ENCODE results near the gene RETREG1. TPM values are rescaled to one million over a fixed set of nuclear protein-coding genes. Genes with fewer than 3 reads are reported as not detected.

RETREG1 gene
- total and polyA plus RNA-seq, 2 experiments from 2014 or later: 2.3 to 3.6 TPM

DNA sequence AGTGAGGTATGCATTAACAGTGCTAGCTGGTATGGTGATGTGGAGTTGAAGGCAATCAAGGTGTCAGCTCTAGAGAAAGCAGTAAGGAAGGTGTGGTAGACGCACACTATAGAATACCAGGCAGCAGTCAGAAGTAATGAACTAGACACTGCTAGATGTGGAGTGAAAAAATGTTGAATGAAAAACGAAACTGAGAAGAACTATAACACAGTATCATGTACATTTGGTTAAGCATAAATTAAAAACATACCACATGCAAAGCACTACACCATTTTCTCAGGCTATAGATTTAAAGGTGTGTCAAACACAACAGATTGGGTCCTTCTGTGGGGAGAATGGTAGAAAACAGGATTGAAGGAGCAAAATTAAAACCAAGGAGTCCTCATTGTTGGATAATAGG, 166.6 kb downstream of the RETREG1 start:
- H3K79me2 ChIP-seq (replicated peaks; ENCODE audit: insufficient read depth): peaks cover 19% of the 10 kb centered on the region
- no peaks in the 10 kb centered on the region for H3F3A ChIP-seq (replicated peaks; ENCODE audit: low read depth)
- H3K36me3 Mint-ChIP-seq (ENCODE audit: low read depth): peaks cover 69% of the 10 kb centered on the region
- no peak overlapping the region for H2AFZ ChIP-seq
- H3K4me1 Mint-ChIP-seq: peaks cover 3% of the 10 kb centered on the region; the same call in 1 of the 3 replicates
- H3K27ac Mint-ChIP-seq: no peak overlapping the region
- no peaks in the 10 kb centered on the region; the same call in 1 of the 2 replicates for H3K9me2 ChIP-seq (ENCODE audit: insufficient read depth)
- no peaks in the 10 kb centered on the region for H3K4me1 ChIP-seq (ENCODE audit: insufficient read depth)
- H3K4me3 Mint-ChIP-seq: no peak overlapping the region
- H3K4me2 ChIP-seq: no peak overlapping the region
- H3K9me3 Mint-ChIP-seq: no peaks in the 10 kb centered on the region
- H3K36me3 ChIP-seq (ENCODE audit: insufficient read depth): peaks cover 13% of the 10 kb centered on the region; the same call in 1 of the 2 replicates
- no peak for ATAC-seq
- no peak for TF ChIP-seq NANOG (IDR thresholded peaks at IDR 0.05; ENCODE audit: borderline replicate concordance)
- no peak for TF ChIP-seq STAT1 (IDR thresholded peaks at IDR 0.05; ENCODE audit: unreplicated experiment)
- no peak for TF ChIP-seq EZH2phosphoT487 (IDR thresholded peaks at IDR 0.05; ENCODE audit: unreplicated experiment)
- TF ChIP-seq, protein P1, sequence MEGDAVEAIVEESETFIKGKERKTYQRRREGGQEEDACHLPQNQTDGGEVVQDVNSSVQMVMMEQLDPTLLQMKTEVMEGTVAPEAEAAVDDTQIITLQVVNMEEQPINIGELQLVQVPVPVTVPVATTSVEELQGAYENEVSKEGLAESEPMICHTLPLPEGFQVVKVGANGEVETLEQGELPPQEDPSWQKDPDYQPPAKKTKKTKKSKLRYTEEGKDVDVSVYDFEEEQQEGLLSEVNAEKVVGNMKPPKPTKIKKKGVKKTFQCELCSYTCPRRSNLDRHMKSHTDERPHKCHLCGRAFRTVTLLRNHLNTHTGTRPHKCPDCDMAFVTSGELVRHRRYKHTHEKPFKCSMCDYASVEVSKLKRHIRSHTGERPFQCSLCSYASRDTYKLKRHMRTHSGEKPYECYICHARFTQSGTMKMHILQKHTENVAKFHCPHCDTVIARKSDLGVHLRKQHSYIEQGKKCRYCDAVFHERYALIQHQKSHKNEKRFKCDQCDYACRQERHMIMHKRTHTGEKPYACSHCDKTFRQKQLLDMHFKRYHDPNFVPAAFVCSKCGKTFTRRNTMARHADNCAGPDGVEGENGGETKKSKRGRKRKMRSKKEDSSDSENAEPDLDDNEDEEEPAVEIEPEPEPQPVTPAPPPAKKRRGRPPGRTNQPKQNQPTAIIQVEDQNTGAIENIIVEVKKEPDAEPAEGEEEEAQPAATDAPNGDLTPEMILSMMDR (conservative IDR thresholded peaks at IDR 0.05; ENCODE audit: low read depth in 2 of 2): no peak
- TF ChIP-seq EZH2 (IDR thresholded peaks at IDR 0.05; ENCODE audit: low read depth, unreplicated experiment): no peak
- TF ChIP-seq, protein P2, sequence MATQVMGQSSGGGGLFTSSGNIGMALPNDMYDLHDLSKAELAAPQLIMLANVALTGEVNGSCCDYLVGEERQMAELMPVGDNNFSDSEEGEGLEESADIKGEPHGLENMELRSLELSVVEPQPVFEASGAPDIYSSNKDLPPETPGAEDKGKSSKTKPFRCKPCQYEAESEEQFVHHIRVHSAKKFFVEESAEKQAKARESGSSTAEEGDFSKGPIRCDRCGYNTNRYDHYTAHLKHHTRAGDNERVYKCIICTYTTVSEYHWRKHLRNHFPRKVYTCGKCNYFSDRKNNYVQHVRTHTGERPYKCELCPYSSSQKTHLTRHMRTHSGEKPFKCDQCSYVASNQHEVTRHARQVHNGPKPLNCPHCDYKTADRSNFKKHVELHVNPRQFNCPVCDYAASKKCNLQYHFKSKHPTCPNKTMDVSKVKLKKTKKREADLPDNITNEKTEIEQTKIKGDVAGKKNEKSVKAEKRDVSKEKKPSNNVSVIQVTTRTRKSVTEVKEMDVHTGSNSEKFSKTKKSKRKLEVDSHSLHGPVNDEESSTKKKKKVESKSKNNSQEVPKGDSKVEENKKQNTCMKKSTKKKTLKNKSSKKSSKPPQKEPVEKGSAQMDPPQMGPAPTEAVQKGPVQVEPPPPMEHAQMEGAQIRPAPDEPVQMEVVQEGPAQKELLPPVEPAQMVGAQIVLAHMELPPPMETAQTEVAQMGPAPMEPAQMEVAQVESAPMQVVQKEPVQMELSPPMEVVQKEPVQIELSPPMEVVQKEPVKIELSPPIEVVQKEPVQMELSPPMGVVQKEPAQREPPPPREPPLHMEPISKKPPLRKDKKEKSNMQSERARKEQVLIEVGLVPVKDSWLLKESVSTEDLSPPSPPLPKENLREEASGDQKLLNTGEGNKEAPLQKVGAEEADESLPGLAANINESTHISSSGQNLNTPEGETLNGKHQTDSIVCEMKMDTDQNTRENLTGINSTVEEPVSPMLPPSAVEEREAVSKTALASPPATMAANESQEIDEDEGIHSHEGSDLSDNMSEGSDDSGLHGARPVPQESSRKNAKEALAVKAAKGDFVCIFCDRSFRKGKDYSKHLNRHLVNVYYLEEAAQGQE (IDR thresholded peaks at IDR 0.05; ENCODE audit: unreplicated experiment): no peak
- no peak for TF ChIP-seq CREB1 (CRISPR knock-in tag; IDR thresholded peaks at IDR 0.05; ENCODE audit: low read depth)
- no peak for TF ChIP-seq ZNF114 (CRISPR knock-in tag; IDR thresholded peaks at IDR 0.05)
- H3K4me3 ChIP-seq: no peak overlapping the region
- no peaks in the 10 kb centered on the region for H4K20me1 ChIP-seq (replicated peaks; ENCODE audit: insufficient read depth)
- H3K27me3 Mint-ChIP-seq (ENCODE audit: insufficient read depth, low read depth, poor library complexity): no peaks in the 10 kb centered on the region
- no peaks in the 10 kb centered on the region for H3K27me3 ChIP-seq (ENCODE audit: insufficient read depth)
- DNase-seq (ENCODE audit: low spot score): no peak
- H3K27ac ChIP-seq (ENCODE audit: low read depth): no peak overlapping the region

DNA sequence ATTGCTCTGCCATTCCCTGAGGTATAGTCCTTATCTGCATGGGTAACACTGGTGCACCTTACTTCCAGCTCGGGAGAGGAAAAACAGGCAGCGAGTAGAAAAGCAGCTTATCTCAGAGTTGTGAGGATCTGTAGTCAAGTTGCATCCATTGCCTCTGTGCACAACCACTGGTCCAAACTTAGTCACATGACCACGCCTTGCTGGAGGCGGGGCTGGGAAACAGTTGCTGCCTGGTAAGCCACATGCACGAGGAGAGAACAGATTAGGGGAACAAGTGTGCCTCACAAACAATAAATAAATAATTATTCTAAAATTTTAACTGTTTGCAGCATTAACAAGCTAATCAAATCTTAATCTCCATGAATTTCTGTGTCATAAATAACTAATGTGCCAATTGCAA, 169.8 kb downstream of the RETREG1 start:
- H3K4me3 ChIP-seq: no peak overlapping the region
- H3F3A ChIP-seq (replicated peaks; ENCODE audit: low read depth): no peaks in the 10 kb centered on the region
- H3K4me1 ChIP-seq (ENCODE audit: insufficient read depth): no peaks in the 10 kb centered on the region
- peak; percentile 27 for DNase-seq (ENCODE audit: low spot score)
- peaks cover 50% of the 10 kb centered on the region for H3K36me3 Mint-ChIP-seq (ENCODE audit: low read depth)
- no peaks in the 10 kb centered on the region for H3K27me3 Mint-ChIP-seq (ENCODE audit: insufficient read depth, low read depth, poor library complexity)
- no peaks in the 10 kb centered on the region for H3K27me3 ChIP-seq (ENCODE audit: insufficient read depth)
- H3K4me2 ChIP-seq: no peak overlapping the region
- H3K9me2 ChIP-seq (ENCODE audit: insufficient read depth): no peaks in the 10 kb centered on the region; the same call in 1 of the 2 replicates
- H3K27ac ChIP-seq (ENCODE audit: low read depth): no peak overlapping the region
- H3K4me3 Mint-ChIP-seq: no peak overlapping the region
- H3K36me3 ChIP-seq (ENCODE audit: insufficient read depth): 0 out of 2 replicates have a peak, but pooled peaks cover 13% of the 10 kb centered on the region
- H3K4me1 Mint-ChIP-seq: no peaks in the 10 kb centered on the region
- ATAC-seq: peak; percentile 39; the same call in 1 of the 3 replicates
- no peaks in the 10 kb centered on the region for H3K9me3 Mint-ChIP-seq
- H3K27ac Mint-ChIP-seq: no peak overlapping the region
- no peaks in the 10 kb centered on the region for H3K79me2 ChIP-seq (replicated peaks; ENCODE audit: insufficient read depth)
- no peak overlapping the region for H2AFZ ChIP-seq
- no peaks in the 10 kb centered on the region for H4K20me1 ChIP-seq (replicated peaks; ENCODE audit: insufficient read depth)
- no peak for TF ChIP-seq ZNF114 (CRISPR knock-in tag; IDR thresholded peaks at IDR 0.05)
- TF ChIP-seq, protein P1 (conservative IDR thresholded peaks at IDR 0.05; ENCODE audit: low read depth in 2 of 2): no peak

All from GM23338 (cell line).